ENCODE data around the gene SEPSECS. TPM values are rescaled to one million over a fixed set of nuclear protein-coding genes. Genes with fewer than 3 reads are reported as not detected.

The SEPSECS gene
- total RNA-seq, 1 experiment from 2014 or later = 4.0 TPM

DNA sequence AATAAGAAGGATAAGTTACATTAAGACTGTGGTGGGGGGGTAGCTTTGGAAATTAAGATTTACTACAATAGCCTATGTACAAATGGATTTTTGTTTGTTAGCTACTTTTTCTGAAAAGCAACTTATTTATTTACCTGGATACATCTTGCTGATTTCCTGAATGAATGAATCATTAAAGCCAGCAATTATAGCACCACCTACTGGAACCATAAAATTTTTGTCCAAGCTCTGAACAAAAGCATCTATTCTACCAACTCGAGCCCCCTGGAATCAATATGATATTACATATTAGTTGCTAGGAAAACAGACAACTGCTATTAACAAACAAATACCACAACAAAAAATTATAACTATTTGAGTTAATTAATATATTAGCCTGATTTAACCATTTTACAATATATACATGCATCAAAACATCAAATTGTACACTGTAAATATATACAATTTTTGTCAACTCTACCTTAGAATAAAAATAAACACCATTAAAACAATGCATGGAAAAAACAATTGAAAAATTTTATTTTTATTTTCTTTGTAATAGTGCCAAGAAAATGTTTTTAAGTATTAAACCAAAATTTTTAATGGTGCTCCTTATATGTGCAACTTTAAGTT, 15.3 kb downstream of the SEPSECS start:
- ATAC-seq (no peak), DNase-seq (ENCODE audit: low read depth, low spot score) (no peak)
- no TSS peak for BruUV-seq (replicated peaks)
- Histone ChIP-seq H3K4me3 (ENCODE audit: low read depth in 2 of 2, low read length in 2 of 2) (no peak overlapping the region), H3K9me3 (ENCODE audit: control insufficient read depth, insufficient read depth, low read depth, low read length) (no peaks in the 10 kb centered on the region), H3K36me3 (ENCODE audit: control insufficient read depth, insufficient read depth, low read length) (no peaks in the 10 kb centered on the region; the same call in 1 of the 2 replicates), H3K27me3 (ENCODE audit: control insufficient read depth, insufficient read depth, low read length) (no peaks in the 10 kb centered on the region), H3K27ac (ENCODE audit: low read length) (no peak overlapping the region), H3K4me1 (ENCODE audit: control insufficient read depth, insufficient read depth, low read length) (no peaks in the 10 kb centered on the region)
- CTCF ChIA-PET = interaction anchor here (0.6 to 0.9 kb wide), 4 partner anchors 15 to 244 kb away, joined by 3 to 4 read pairs (median 4); partner anchors contain the start of gene SEPSECS
- in situ Hi-C loops (cut with HindIII; ENCODE audit: low pct_unique_long_range_greater_than_20kb, low sequenced_read_pairs) = no loop called here
- POLR2A ChIA-PET = no interaction called here
- TF ChIP-seq CTCF (IDR thresholded peaks at IDR 0.05) = peak; percentile 66; the same call in 1 of the 2 replicates
- TF ChIP-seq TCF7L2 (IDR thresholded peaks at IDR 0.05; ENCODE audit: low read depth, low read length) = no peak
- TF ChIP-seq, protein P1, sequence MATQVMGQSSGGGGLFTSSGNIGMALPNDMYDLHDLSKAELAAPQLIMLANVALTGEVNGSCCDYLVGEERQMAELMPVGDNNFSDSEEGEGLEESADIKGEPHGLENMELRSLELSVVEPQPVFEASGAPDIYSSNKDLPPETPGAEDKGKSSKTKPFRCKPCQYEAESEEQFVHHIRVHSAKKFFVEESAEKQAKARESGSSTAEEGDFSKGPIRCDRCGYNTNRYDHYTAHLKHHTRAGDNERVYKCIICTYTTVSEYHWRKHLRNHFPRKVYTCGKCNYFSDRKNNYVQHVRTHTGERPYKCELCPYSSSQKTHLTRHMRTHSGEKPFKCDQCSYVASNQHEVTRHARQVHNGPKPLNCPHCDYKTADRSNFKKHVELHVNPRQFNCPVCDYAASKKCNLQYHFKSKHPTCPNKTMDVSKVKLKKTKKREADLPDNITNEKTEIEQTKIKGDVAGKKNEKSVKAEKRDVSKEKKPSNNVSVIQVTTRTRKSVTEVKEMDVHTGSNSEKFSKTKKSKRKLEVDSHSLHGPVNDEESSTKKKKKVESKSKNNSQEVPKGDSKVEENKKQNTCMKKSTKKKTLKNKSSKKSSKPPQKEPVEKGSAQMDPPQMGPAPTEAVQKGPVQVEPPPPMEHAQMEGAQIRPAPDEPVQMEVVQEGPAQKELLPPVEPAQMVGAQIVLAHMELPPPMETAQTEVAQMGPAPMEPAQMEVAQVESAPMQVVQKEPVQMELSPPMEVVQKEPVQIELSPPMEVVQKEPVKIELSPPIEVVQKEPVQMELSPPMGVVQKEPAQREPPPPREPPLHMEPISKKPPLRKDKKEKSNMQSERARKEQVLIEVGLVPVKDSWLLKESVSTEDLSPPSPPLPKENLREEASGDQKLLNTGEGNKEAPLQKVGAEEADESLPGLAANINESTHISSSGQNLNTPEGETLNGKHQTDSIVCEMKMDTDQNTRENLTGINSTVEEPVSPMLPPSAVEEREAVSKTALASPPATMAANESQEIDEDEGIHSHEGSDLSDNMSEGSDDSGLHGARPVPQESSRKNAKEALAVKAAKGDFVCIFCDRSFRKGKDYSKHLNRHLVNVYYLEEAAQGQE (IDR thresholded peaks at IDR 0.05; ENCODE audit: insufficient read depth in 1 of 2, low read depth in 2 of 2, low read length in 1 of 2) = no peak
- intact Hi-C loops (cut with micrococcal nuclease; ENCODE audit: unreplicated experiment) = loop anchor here (10.0 kb wide), 1 partner anchor 150 kb away; no protein-coding TSS in a partner anchor

DNA sequence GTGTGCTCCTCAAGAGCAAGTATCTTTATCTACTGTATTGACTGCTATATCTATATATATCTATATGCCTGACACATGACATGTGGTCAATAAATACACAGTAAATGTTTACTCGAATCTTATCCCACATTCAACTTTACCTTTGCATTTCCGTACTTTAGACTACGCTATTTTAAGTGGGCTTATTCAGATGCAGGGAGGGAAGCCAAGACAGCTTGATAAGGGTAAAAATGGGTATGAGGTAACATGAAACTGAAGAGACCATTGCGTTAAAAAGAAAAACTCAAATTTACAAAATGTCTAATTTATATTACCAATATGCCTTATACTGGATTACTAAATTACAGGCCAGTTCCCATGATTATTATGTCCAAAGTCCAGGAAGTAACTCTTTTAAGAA, 17.8 kb downstream of the SEPSECS start:
- DNase-seq (ENCODE audit: low read depth, low spot score) (no peak), ATAC-seq (no peak)
- in situ Hi-C loops (cut with HindIII; ENCODE audit: low pct_unique_long_range_greater_than_20kb, low sequenced_read_pairs) = no loop called here
- BruUV-seq (replicated peaks) = no TSS peak
- ChIA-PET POLR2A (no interaction called here), CTCF (no interaction called here)
- Histone ChIP-seq H3K36me3 (ENCODE audit: control insufficient read depth, insufficient read depth, low read length) (no peaks in the 10 kb centered on the region; the same call in 1 of the 2 replicates), H3K27me3 (ENCODE audit: control insufficient read depth, insufficient read depth, low read length) (no peaks in the 10 kb centered on the region), H3K9me3 (ENCODE audit: control insufficient read depth, insufficient read depth, low read depth, low read length) (no peaks in the 10 kb centered on the region), H3K4me3 (ENCODE audit: low read depth in 2 of 2, low read length in 2 of 2) (no peak overlapping the region), H3K27ac (ENCODE audit: low read length) (no peak overlapping the region), H3K4me1 (ENCODE audit: control insufficient read depth, insufficient read depth, low read length) (no peaks in the 10 kb centered on the region)
- intact Hi-C loops (cut with micrococcal nuclease; ENCODE audit: unreplicated experiment) = loop anchor here (10.0 kb wide), 1 partner anchor 148 kb away; no protein-coding TSS in a partner anchor
- TF ChIP-seq TCF7L2 (IDR thresholded peaks at IDR 0.05; ENCODE audit: low read depth, low read length) (no peak), POLR2AphosphoS5 (IDR thresholded peaks at IDR 0.05; ENCODE audit: low read depth, low read length) (no peak), SIN3A (IDR thresholded peaks at IDR 0.05; ENCODE audit: borderline replicate concordance, insufficient read depth, low read depth, low read length) (no peak), CTCF (IDR thresholded peaks at IDR 0.05) (no peak)
- TF ChIP-seq, protein P1 (IDR thresholded peaks at IDR 0.05; ENCODE audit: insufficient read depth in 1 of 2, low read depth in 2 of 2, low read length in 1 of 2) = no peak

Data from Panc1 (cell line).